GM19372 (cell line): ENCODE results near the gene GPR135.

Source experiments
- ATAC-seq: cut with Tn5 transposase; IDR thresholded peaks from one replicate; pipeline ENCODE4 v1.9.1; 2021; ENCODE audit warnings: mild to moderate bottlenecking, low read depth, moderate library complexity; ENCODE audit not compliant: unreplicated experiment

Gene GPR135

GRCh38 chr14:59425322-59425935 is 39.8 kb downstream of the GPR135 start:
- ATAC-seq = no peak

DNA sequence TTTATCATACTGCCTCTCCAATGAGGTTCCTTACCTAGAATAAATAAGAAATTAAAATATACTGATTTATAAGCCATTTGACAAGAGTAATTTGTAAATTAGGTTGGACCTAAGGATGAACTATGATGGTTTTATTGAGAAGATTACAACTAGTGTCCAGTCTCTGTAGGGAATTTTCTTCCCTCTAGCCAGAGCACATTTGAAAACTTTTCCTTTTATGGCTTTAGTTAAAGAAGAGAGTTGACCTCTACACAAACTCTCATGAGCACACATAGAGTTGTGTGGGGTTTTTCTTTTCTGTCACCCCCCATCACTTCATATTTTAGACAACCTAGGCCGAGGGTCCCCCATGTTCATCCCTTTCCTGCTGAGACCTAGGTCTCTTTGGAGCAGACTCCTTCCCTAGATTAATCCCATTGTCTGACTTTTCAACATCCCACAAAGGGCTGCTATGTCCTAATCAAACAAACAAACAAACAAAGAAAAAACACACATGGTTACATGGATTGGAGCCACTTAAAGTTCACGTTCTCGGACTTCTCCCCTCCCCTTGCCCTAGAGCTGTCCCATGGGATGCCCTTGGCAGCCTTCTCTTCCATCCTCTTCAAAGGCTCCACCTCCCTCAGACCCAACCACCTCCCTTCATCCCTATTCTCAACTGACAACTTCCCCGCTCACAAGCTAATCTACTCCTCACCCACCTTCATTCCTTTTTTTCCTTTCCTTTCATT is 40.7 kb downstream of the GPR135 start:
- no peak for ATAC-seq

DNA sequence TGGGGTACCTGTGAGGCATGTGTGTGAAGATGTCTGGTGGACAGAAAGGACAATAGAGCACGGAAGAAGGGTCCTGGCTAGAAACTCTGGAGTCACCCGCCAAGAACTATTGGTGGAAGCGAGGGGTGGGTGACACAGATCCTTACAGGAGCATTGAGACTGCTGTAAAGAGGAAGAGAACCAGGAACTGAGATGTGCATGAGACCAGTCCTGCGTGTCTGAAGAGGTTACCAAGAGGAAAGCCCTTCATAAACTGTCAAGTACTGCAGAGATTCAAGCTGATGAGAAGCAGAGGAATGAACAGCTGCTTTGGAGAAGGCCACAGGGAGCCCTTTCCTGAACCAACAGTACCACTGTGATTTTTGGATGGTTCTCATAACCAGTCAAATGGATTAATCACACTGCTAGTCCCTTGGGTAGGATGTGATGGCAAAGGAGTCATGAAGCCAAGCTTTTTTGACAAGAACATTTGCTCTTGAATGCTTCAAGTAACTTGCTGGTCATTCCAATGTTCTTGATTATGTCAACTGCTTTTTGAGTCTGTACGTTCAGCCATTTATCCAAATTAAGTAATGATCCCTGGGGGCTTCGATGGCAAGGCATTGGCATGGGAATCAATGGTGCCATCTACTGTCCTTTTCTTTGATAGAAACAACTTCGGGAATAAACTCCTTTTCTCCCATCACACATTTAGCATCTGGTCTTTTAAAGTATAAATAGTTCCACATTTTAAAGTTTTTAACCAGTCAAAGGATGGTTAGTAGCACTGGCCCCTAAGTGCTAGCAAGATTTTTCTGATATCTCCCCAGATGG is 42.9 kb downstream of the GPR135 start:
- ATAC-seq = no peak

GRCh38 chr14:59419303-59419702 is 45.9 kb downstream of the GPR135 start:
- ATAC-seq = no peak

GRCh38 chr14:59417311-59417710 is 47.9 kb downstream of the GPR135 start:
- no peak for ATAC-seq

- ATAC-seq = no peak
Observed at GRCh38 chr14:59415836-59416602, 49.2 kb downstream of the GPR135 start.
